ENCODE results near the gene UMOD.

- TF ChIP-seq CTCF (conservative IDR thresholded peaks at IDR 0.05; ENCODE audit: low read depth, low read length) (no peak), EZH2 (IDR thresholded peaks at IDR 0.05; ENCODE audit: borderline replicate concordance, low read depth, low read length, poor library complexity, severe bottlenecking) (no peak)
These were observed 28.3 kb upstream of the UMOD start for GRCh38 chr16:20380782-20381181.

Measured in A673 (cell line).